Left renal cortex interstitium (tissue), 4 donors: Measurements from ENCODE around the gene MAOA. TPM values are rescaled to one million over a fixed set of nuclear protein-coding genes. Genes with fewer than 3 reads are reported as not detected.
"Not testable (repeated sequence)": the region's sequence is repeated elsewhere in the genome, so short reads cannot be mapped to it uniquely, and the experiment has no call there.

Experiments used
- DNase-seq, 4 donors: peaks; one replicate each; pipeline ENCODE4 v3.0.0-alpha.2; 2013; ENCODE audit warnings: low read depth in 4 of 4, low spot score in 2 of 4, missing footprints in 1 of 4
- polyA plus RNA-seq, 4 donors: library from polyadenylated mRNA; unstranded; fragments of 120-200 nt; gene quantifications; one replicate each; pipeline ENCODE4 v1.2.1, GENCODE V29; 2013; ENCODE audit not compliant: insufficient read length in 4 of 4

MAOA gene
- polyA plus RNA-seq, 4 donors: 15.4 to 28.1 (median 18.2) TPM

GRCh38 chrX:43661521-43662240 is 5.6 kb downstream of the MAOA start:
- DNase-seq: no peak

- DNase-seq: no peak
Observed at GRCh38 chrX:43663173-43663572, 7.1 kb downstream of the MAOA start.

DNA sequence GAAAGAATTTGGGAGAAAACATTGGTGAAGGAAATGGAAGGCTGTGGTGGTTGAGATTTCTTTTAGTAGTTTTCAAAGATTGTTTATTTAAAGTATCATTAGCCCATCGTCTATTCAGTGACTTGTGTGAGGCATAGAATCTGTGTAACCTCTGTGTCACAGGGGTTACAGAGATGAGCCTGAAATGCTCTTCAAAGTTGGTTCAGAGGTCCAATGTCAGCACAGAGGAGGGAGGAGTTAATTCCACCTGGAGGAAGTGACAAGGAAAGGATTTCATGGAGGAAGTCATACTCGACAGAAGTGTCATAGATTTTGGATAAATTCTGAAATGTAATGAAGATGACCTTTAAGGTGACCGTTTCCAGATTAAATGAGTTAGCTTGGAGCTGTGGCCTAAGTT is 8.2 kb downstream of the MAOA start:
- DNase-seq: no peak

GRCh38 chrX:43664708-43665107 is 8.6 kb downstream of the MAOA start:
- DNase-seq: no peak

- DNase-seq: no peak
Observed at GRCh38 chrX:43666311-43666912, 10.3 kb downstream of the MAOA start.

- DNase-seq: not testable (repeated sequence)
Observed at GRCh38 chrX:43675965-43676628, 20.0 kb downstream of the MAOA start.

DNA sequence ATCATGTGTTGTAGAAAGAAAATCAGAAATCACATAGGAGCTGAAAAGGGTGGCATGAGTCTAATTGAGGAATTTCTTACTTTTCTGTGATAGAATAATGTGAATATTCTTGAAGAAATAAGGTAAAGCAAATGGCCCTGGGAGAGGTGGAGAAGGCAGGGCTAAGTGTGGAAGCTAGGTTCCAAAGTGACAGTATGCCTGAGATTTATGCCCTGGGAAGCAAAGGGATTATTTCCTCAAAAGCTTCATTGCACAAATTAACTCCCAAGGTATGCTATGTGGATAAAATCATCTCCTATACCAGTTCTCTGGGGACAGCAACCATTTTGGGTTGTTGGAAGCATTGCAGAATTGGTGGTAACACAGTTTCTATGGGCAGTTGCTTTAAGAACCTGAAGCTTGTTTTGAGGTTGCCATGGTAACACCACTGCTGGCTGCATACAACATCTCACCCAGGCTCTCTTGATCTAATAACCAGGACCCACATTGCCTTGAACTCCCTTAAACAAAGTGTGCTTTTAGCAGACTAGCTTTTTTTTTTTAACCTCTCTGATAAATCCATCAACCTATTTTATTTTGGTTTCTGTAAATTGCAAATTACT is 21.0 kb downstream of the MAOA start:
- DNase-seq: no peak

GRCh38 chrX:43677993-43678392 is 21.9 kb downstream of the MAOA start:
- DNase-seq: no peak

DNA sequence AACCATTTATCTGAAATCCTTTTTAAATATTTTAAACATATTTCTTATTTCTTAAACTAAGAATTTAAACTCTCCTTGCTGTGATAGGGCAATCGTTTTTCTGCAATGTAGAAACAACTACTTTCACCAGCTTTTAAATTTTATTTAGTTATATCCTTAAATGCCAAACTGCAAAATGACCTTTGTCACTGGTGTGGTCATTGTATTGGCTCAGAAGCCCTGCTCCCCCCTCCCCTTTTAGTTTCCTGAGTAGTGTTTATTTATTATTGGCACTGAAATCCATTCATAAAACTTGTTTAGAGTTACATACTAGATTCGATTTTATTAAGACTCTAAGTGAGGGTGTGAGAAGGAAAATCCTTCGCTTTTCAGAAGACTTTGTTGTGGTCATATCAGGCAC is 23.0 kb downstream of the MAOA start:
- DNase-seq: no peak

GRCh38 chrX:43679778-43680177 is 23.7 kb downstream of the MAOA start:
- no peak for DNase-seq

DNA sequence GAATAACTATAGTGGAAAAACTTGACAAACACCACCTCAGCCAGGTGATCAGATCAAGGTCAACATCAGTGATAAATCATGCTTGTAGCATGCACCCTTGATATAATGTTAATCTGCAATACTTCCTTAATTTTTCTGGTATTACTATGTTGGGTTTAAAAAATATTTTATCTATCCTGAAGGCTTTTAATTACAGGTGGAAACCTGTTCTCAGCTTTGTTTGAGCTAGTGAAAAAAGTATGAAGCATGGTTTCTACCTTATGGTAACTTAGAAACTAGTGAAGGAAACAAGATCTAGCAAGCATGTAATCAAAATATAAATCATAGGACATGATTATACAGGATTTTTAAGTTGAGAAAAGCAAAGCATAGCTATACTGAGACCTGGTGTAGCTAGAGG is 26.6 kb downstream of the MAOA start:
- DNase-seq: no peak

- no peak for DNase-seq
Observed at GRCh38 chrX:43685221-43685620, 29.1 kb downstream of the MAOA start.

GRCh38 chrX:43688586-43688985 is 32.5 kb downstream of the MAOA start:
- no peak for DNase-seq

GRCh38 chrX:43693602-43694406 is 37.7 kb downstream of the MAOA start:
- DNase-seq: no peak

DNA sequence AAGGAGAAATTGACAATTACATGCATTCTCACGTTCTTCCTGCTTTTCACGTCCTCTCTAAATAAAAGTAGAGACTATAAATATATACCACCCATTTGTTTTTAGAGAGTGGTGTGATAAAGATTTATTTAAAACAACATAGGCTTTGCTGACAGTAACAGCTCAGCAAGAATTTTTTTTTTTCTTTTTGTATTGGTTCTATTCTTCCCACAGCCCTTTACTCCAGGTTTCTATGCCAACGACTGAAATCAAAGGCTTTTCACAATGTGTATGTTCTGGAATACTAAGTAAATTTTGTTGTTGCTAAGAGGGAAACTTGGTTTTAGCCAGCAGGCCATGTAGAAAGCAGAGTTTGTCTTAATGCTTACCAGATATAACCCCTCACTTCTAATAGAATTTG is 43.4 kb downstream of the MAOA start:
- DNase-seq: no peak

GRCh38 chrX:43702079-43702524 is 46.0 kb downstream of the MAOA start:
- no peak for DNase-seq

- DNase-seq: no peak
Observed at GRCh38 chrX:43702660-43703059, 46.6 kb downstream of the MAOA start.

- no peak for DNase-seq
Observed at GRCh38 chrX:43703211-43703791, 47.2 kb downstream of the MAOA start.

DNA sequence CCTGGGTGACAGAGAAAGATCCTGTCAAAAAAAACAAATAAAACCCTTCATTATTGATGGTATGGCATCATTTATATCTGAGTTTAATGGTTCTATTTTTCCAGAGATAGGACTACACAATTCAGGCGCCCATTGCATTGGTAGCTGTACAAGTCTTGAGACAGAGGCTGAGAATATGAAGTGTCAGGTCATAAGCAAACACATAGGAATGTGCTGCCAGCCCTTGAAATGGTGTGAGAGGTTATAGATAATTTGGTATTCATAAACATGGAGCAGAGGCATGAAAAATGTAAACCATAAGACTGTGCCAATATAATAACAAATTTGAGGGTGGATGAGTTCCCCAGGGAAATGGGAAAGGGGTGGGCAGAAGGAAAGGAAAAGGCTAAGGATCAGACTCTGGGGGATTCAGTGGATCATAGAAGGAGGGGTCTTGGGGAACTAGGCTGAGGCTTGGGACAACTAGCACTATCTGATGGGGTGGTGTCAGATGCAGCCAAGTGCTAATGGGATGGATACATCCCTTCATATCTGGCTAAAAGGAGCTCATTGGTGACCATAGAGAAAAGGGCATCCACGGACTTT is 50.8 kb downstream of the MAOA start:
- DNase-seq: no peak
